ENCODE results near the gene PSMA5. TPM values are rescaled to one million over a fixed set of nuclear protein-coding genes. Genes with fewer than 3 reads are reported as not detected.

PSMA5 gene
- polyA plus RNA-seq, 1 experiment: 151 TPM

- no peak for DNase-seq (ENCODE audit: low read depth, low spot score)
- TF ChIP-seq CTCF (IDR thresholded peaks at IDR 0.05; ENCODE audit: low read depth, low read length): no peak
- peaks cover 5% of the 10 kb centered on the region for H3K9me3 ChIP-seq (ENCODE audit: control insufficient read depth, insufficient read depth, low read length)
- no peaks in the 10 kb centered on the region for H3K27me3 ChIP-seq (ENCODE audit: control insufficient read depth, insufficient read depth, low read length)
- ChIA-PET CTCF (no interaction called here), POLR2A (no interaction called here)
- H3K27ac ChIP-seq (ENCODE audit: low read depth, low read length): no peak overlapping the region
- no peak overlapping the region for H3K4me3 ChIP-seq (ENCODE audit: low read depth, low read length)
Observed at GRCh38 chr1:109385417-109385816, 40.8 kb downstream of the PSMA5 start.

- Histone ChIP-seq H3K27me3 (ENCODE audit: control insufficient read depth, insufficient read depth, low read length) (no peaks in the 10 kb centered on the region), H3K4me3 (ENCODE audit: low read depth, low read length) (no peak overlapping the region), H3K27ac (ENCODE audit: low read depth, low read length) (no peak overlapping the region), H3K9me3 (ENCODE audit: control insufficient read depth, insufficient read depth, low read length) (peaks cover 5% of the 10 kb centered on the region)
- no peak for TF ChIP-seq CTCF (IDR thresholded peaks at IDR 0.05; ENCODE audit: low read depth, low read length)
- POLR2A ChIA-PET: no interaction called here
- CTCF ChIA-PET: interaction anchor here (0.9 to 1.5 kb wide), 2 partner anchors 13 to 149 kb away, joined by 3 to 5 read pairs; no protein-coding TSS in a partner anchor
- no peak for DNase-seq (ENCODE audit: low read depth, low spot score)
Observed at GRCh38 chr1:109383854-109384253, 42.4 kb downstream of the PSMA5 start.

- no peak for DNase-seq (ENCODE audit: low read depth, low spot score)
- H3K27ac ChIP-seq (ENCODE audit: low read depth, low read length): no peak overlapping the region
- ChIA-PET POLR2A (no interaction called here), CTCF (interaction anchor here (0.9 to 1.5 kb wide), 4 partner anchors 13 to 182 kb away, joined by 3 to 5 read pairs (median 3); no protein-coding TSS in a partner anchor)
- H3K9me3 ChIP-seq (ENCODE audit: control insufficient read depth, insufficient read depth, low read length): peaks cover 5% of the 10 kb centered on the region
- no peaks in the 10 kb centered on the region for H3K27me3 ChIP-seq (ENCODE audit: control insufficient read depth, insufficient read depth, low read length)
- no peak overlapping the region for H3K4me3 ChIP-seq (ENCODE audit: low read depth, low read length)
- TF ChIP-seq CTCF (IDR thresholded peaks at IDR 0.05; ENCODE audit: low read depth, low read length): no peak
Observed at GRCh38 chr1:109383087-109383779, 43.0 kb downstream of the PSMA5 start.

GRCh38 chr1:109381573-109381972 lies 44.7 kb downstream of the PSMA5 start:
- ChIA-PET POLR2A (interaction anchor here (0.7 kb wide), 1 partner anchor 575 kb away, joined by 3 read pairs; no protein-coding TSS in a partner anchor), CTCF (interaction anchor here (0.6 kb wide), 1 partner anchor 103 kb away, joined by 3 read pairs; no protein-coding TSS in a partner anchor)

More at GRCh38 chr1:109381573-109381972, 44.7 kb downstream of the PSMA5 start:
- Histone ChIP-seq H3K27me3 (ENCODE audit: control insufficient read depth, insufficient read depth, low read length) (no peaks in the 10 kb centered on the region), H3K4me3 (ENCODE audit: low read depth, low read length) (no peak overlapping the region), H3K27ac (ENCODE audit: low read depth, low read length) (no peak overlapping the region), H3K9me3 (ENCODE audit: control insufficient read depth, insufficient read depth, low read length) (peaks cover 5% of the 10 kb centered on the region)
- no peak for DNase-seq (ENCODE audit: low read depth, low spot score)
- TF ChIP-seq CTCF (IDR thresholded peaks at IDR 0.05; ENCODE audit: low read depth, low read length): no peak

Data from AG04450 (cell line).